HEK293 (cell line): Measurements from ENCODE around the gene OR52E2.

Source experiments
- CTCF ChIA-PET: fragments of 350-600 bp; formaldehyde crosslinking; extraction: SDS; loops from one replicate; lab custom pipeline; 2021; ENCODE audit warnings: antibody characterized with exemption; lab: Yijun Ruan, JAX
- POLR2A ChIA-PET: fragments of 300-600 bp; formaldehyde crosslinking; extraction: SDS; loops from one replicate; lab custom pipeline; 2020; ENCODE audit warnings: antibody characterized with exemption, inconsistent platforms; lab: Yijun Ruan, JAX
- H3K27ac ChIP-seq: fragments of 200-500 bp; sonication (Bioruptor generic); 2 replicates; pipeline ENCODE4 v1.5.1; 2014; ENCODE audit warnings: low read depth, low read length, control low read depth, inconsistent platforms; ENCODE audit errors: extremely low read depth
- H3K36me3 ChIP-seq, 2 experiments: fragments of 200-500 bp in 1 of 2; sonication (Bioruptor generic) in 1 of 2; 1 replicate in 1 of 2; 2 replicates in 1 of 2; pipeline ENCODE4 v1.5.1; 2014 to 2017; ENCODE audit warnings: inconsistent platforms in 2 of 2, low read length in 2 of 2; ENCODE audit not compliant: control insufficient read depth in 2 of 2, insufficient read depth in 1 of 2
- H3K4me1 ChIP-seq: fragments of 200-500 bp; sonication (Bioruptor generic); 2 replicates; pipeline ENCODE4 v1.5.1; 2014; ENCODE audit warnings: mild to moderate bottlenecking, low read length, inconsistent platforms; ENCODE audit not compliant: control insufficient read depth, insufficient read depth
- H3K4me3 ChIP-seq: 2 replicates; pipeline ENCODE4 v1.5.1; 2011; ENCODE audit warnings: low read depth, mild to moderate bottlenecking, control low read depth, low read length, moderate library complexity
- H3K9me3 ChIP-seq: fragments of 200-500 bp; sonication (Bioruptor generic); 2 replicates; pipeline ENCODE4 v1.5.1; 2014; ENCODE audit warnings: low read depth, low read length, inconsistent platforms; ENCODE audit not compliant: control insufficient read depth, insufficient read depth
- BCL6B ChIP-seq: fragments of 450-650 bp; formaldehyde crosslinking; IDR thresholded peaks from 2 replicates; pipeline ENCODE4 v1.5.1; 2017; ENCODE audit warnings: missing biosample characterization, missing genetic modification characterization
- EGR2 ChIP-seq: fragments of 450-650 bp; formaldehyde crosslinking; IDR thresholded peaks from 2 replicates; pipeline ENCODE4 v1.5.1; 2016; ENCODE audit warnings: low read depth, missing biosample characterization, missing genetic modification characterization
- HIC1 ChIP-seq: fragments of 450-650 bp; formaldehyde crosslinking; IDR thresholded peaks from 2 replicates; pipeline ENCODE4 v1.5.1; 2016; ENCODE audit warnings: missing biosample characterization, missing genetic modification characterization
- KLF7 ChIP-seq: fragments of 450-650 bp; formaldehyde crosslinking; IDR thresholded peaks from 2 replicates; pipeline ENCODE4 v1.5.1; 2016; ENCODE audit warnings: missing biosample characterization, missing genetic modification characterization, borderline replicate concordance
- PRDM2 ChIP-seq: fragments of 450-650 bp; formaldehyde crosslinking; IDR thresholded peaks from 2 replicates; pipeline ENCODE4 v1.5.1; 2016; ENCODE audit warnings: missing biosample characterization, missing genetic modification characterization, borderline replicate concordance
- SALL2 ChIP-seq: fragments of 450-650 bp; formaldehyde crosslinking; IDR thresholded peaks from 2 replicates; pipeline ENCODE4 v1.5.0; 2017; ENCODE audit warnings: missing biosample characterization, mild to moderate bottlenecking, missing genetic modification characterization, borderline replicate concordance
- ZNF16 ChIP-seq: fragments of 450-650 bp; formaldehyde crosslinking; IDR thresholded peaks from 2 replicates; pipeline ENCODE4 v1.5.1; 2016; ENCODE audit warnings: low read depth, missing biosample characterization, missing genetic modification characterization
- ZNF175 ChIP-seq: fragments of 450-650 bp; formaldehyde crosslinking; IDR thresholded peaks from 2 replicates; pipeline ENCODE4 v1.5.1; 2016; ENCODE audit warnings: missing biosample characterization, missing genetic modification characterization
- ZNF184 ChIP-seq: fragments of 450-650 bp; IDR thresholded peaks from 2 replicates; pipeline ENCODE4 v1.5.1; 2018; ENCODE audit warnings: missing biosample characterization, mild to moderate bottlenecking, missing genetic modification characterization
- ZNF214 ChIP-seq: fragments of 450-650 bp; formaldehyde crosslinking; IDR thresholded peaks from 2 replicates; pipeline ENCODE4 v1.5.1; 2017; ENCODE audit warnings: missing biosample characterization, mild to moderate bottlenecking, missing genetic modification characterization, borderline replicate concordance
- ZNF280D ChIP-seq: fragments of 450-650 bp; formaldehyde crosslinking; IDR thresholded peaks from 2 replicates; pipeline ENCODE4 v1.5.1; 2016; ENCODE audit warnings: missing biosample characterization, missing genetic modification characterization
- ZNF354C ChIP-seq: fragments of 450-650 bp; formaldehyde crosslinking; IDR thresholded peaks from 2 replicates; pipeline ENCODE4 v1.5.1; 2016; ENCODE audit warnings: missing biosample characterization, missing genetic modification characterization, low read depth, borderline replicate concordance
- ZNF426 ChIP-seq: fragments of 450-650 bp; formaldehyde crosslinking; IDR thresholded peaks from 2 replicates; pipeline ENCODE4 v1.5.1; 2017; ENCODE audit warnings: missing biosample characterization, missing genetic modification characterization, mild to moderate bottlenecking, inconsistent platforms, moderate library complexity
- ZNF529 ChIP-seq: fragments of 450-650 bp; formaldehyde crosslinking; IDR thresholded peaks from 2 replicates; pipeline ENCODE4 v1.5.1; 2017; ENCODE audit warnings: missing genetic modification characterization, missing biosample characterization; ENCODE audit not compliant: insufficient replicate concordance
- ZNF600 ChIP-seq: fragments of 450-650 bp; formaldehyde crosslinking; IDR thresholded peaks from 2 replicates; pipeline ENCODE4 v1.5.1; 2016; ENCODE audit warnings: missing biosample characterization, missing genetic modification characterization
- ZNF639 ChIP-seq: fragments of 450-650 bp; formaldehyde crosslinking; IDR thresholded peaks from 2 replicates; pipeline ENCODE4 v1.5.1; 2016; ENCODE audit warnings: missing biosample characterization, missing genetic modification characterization
- ZNF670 ChIP-seq: fragments of 450-650 bp; formaldehyde crosslinking; IDR thresholded peaks from 2 replicates; pipeline ENCODE4 v1.5.1; 2016; ENCODE audit warnings: missing biosample characterization, missing genetic modification characterization, low read depth
- ZNF747 ChIP-seq: fragments of 450-650 bp; formaldehyde crosslinking; IDR thresholded peaks from 2 replicates; pipeline ENCODE4 v1.5.1; 2016; ENCODE audit warnings: missing biosample characterization, missing genetic modification characterization
- ZSCAN4 ChIP-seq: fragments of 450-650 bp; formaldehyde crosslinking; IDR thresholded peaks from 2 replicates; pipeline ENCODE4 v1.5.1; 2017; ENCODE audit warnings: missing biosample characterization, missing genetic modification characterization

Gene OR52E2

GRCh38 chr11:5046754-5047330, 12.6 kb downstream of the OR52E2 start:
- Histone ChIP-seq H3K9me3 (no peaks in the 10 kb centered on the region), H3K27ac (no peak overlapping the region), H3K36me3 (no peaks in the 10 kb centered on the region), H3K4me3 (no peak overlapping the region), H3K4me1 (no peaks in the 10 kb centered on the region)
- CTCF ChIA-PET: no interaction called here
- POLR2A ChIA-PET: no interaction called here
- TF ChIP-seq ZNF175 (tag by site-specific recombination): no peak
- TF ChIP-seq ZNF214: no peak
- TF ChIP-seq ZNF16: no peak
- no peak for TF ChIP-seq KLF7 (tag by site-specific recombination)
- no peak for TF ChIP-seq ZNF639
- TF ChIP-seq ZNF280D (tag by site-specific recombination): no peak
- TF ChIP-seq EGR2 (tag by site-specific recombination): no peak
- no peak for TF ChIP-seq ZNF529 (tag by site-specific recombination)
- no peak for TF ChIP-seq ZNF747 (tag by site-specific recombination)
- TF ChIP-seq ZNF184 (tag by site-specific recombination): no peak
- TF ChIP-seq HIC1 (tag by site-specific recombination): no peak
- TF ChIP-seq ZSCAN4 (tag by site-specific recombination): no peak
- TF ChIP-seq ZNF670 (tag by site-specific recombination): no peak
- no peak for TF ChIP-seq BCL6B (tag by site-specific recombination)
- no peak for TF ChIP-seq ZNF426 (tag by site-specific recombination)
- TF ChIP-seq ZNF354C (tag by site-specific recombination): no peak

GRCh38 chr11:5046226-5046625, 13.2 kb downstream of the OR52E2 start, which contains the start of gene OR52J3:
TSS of gene OR52J3 (plus strand) at chr11:5046526. CDS start at chr11:5046526, 0 bp downstream.
- CTCF ChIA-PET: no interaction called here
- Histone ChIP-seq H3K4me3 (no peak within 1 kb of the TSS), H3K4me1 (no peaks in the 10 kb centered on the region), H3K27ac (no peak within 1 kb of the TSS), H3K9me3 (no peaks in the 10 kb centered on the region), H3K36me3 (no peaks in the 10 kb centered on the region)
- POLR2A ChIA-PET: no interaction called here
- TF ChIP-seq ZNF600 (tag by site-specific recombination): no peak
- no peak for TF ChIP-seq PRDM2
- TF ChIP-seq ZNF670 (tag by site-specific recombination): no peak
- no peak for TF ChIP-seq SALL2 (tag by site-specific recombination)
